ENCODE data around the gene PCMT1. TPM values are rescaled to one million over a fixed set of nuclear protein-coding genes. Genes with fewer than 3 reads are reported as not detected.

PCMT1 gene
- total and polyA plus RNA-seq, 2 of the 13 experiments (the other 11 are each of a cell fraction or from before 2014, with no cell fraction given): 112 to 169 TPM

GRCh38 chr6:149825292-149825691 lies 75.8 kb downstream of the PCMT1 start (continued):
- no peak for TF ChIP-seq ZNF720 (CRISPR knock-in tag; IDR thresholded peaks at IDR 0.05)
- no peak for TF ChIP-seq EP300 (IDR thresholded peaks at IDR 0.05; ENCODE audit: low read depth in 2 of 2, low read length in 2 of 2)
- TF ChIP-seq EP300 (CRISPR knock-in tag; IDR thresholded peaks at IDR 0.05; ENCODE audit: borderline replicate concordance): no peak
- TF ChIP-seq ZNF556 (CRISPR knock-in tag; IDR thresholded peaks at IDR 0.05; ENCODE audit: borderline replicate concordance): no peak

- ATAC-seq (peak; percentile 10), FAIRE-seq (no peak), DNase-seq (ENCODE audit: low spot score) (no peak)
- Histone ChIP-seq H3K4me2 (ENCODE audit: low read depth, low read length) (peak overlapping the region; percentile 63), H3K27me3 (ENCODE audit: control insufficient read depth in 1 of 2, insufficient read depth in 2 of 2, low read length in 2 of 2) (no peaks in the 10 kb centered on the region), H3K9ac (ENCODE audit: insufficient read depth, low read depth, low read length) (peak overlapping the region; percentile 53), H3K36me3 (replicated peaks in 1 of 2; ENCODE audit: control insufficient read depth in 1 of 2, insufficient read depth in 2 of 2, low read length in 2 of 2) (peaks cover 1 to 12% of the 10 kb centered on the region in 2 experiments; a peak in 4 of 5 replicates), H3K79me2 (ENCODE audit: insufficient read depth, low read length) (no peaks in the 10 kb centered on the region), H3K4me3 (replicated peaks in 1 of 3; ENCODE audit: insufficient read depth in 1 of 3, low read depth in 2 of 3, low read length in 3 of 3) (peak overlapping the region in 1 of 3 experiments; percentile 34; a peak in 1 of 6 replicates), H3K4me1 (ENCODE audit: insufficient read depth, low read length) (peaks cover 26% of the 10 kb centered on the region), H3K27ac (ENCODE audit: extremely low read length, insufficient read depth, low read length) (peak overlapping the region; percentile 75), H2AFZ (ENCODE audit: low read length) (peak overlapping the region; percentile 4), H3K9me3 (ENCODE audit: low read length) (no peaks in the 10 kb centered on the region), H4K20me1 (ENCODE audit: insufficient read depth, low read length) (no peaks in the 10 kb centered on the region)
- intact Hi-C loops (cut with micrococcal nuclease; ENCODE audit: unreplicated experiment) (loop anchor here (2.0 to 5.0 kb wide), 2 partner anchors 106 to 184 kb away; partner anchors contain the start of gene KATNA1), in situ Hi-C loops (cut with HindIII; ENCODE audit: extremely low pct_ligation_motif_present, low pct_unique_long_range_greater_than_20kb) (no loop called here)
- ChIA-PET CTCF (ENCODE audit: low intra/inter-chr PET ratio, low total read pairs) (no interaction called here), POLR2A (interaction anchor here (1.1 to 2.3 kb wide), 6 partner anchors 16 to 113 kb away, joined by 5 to 8 read pairs (median 7); partner anchors contain the start of genes LATS1, LRP11 and PCMT1)
- WGBS (ENCODE audit: low lambda C conversion rate): 84% methylated on average over 7 of the region's 7 CpGs
- no TSS peak for BruUV-seq (replicated peaks)
- no peak for TF ChIP-seq MED8 (CRISPR knock-in tag; IDR thresholded peaks at IDR 0.05; ENCODE audit: insufficient replicate concordance)
- TF ChIP-seq ZNF501 (CRISPR knock-in tag; IDR thresholded peaks at IDR 0.05): peak; percentile 2; the same call in 1 of the 2 replicates
- no peak for TF ChIP-seq CSRNP2 (CRISPR knock-in tag; conservative IDR thresholded peaks at IDR 0.05; ENCODE audit: low read depth)
- TF ChIP-seq NR2F1 (CRISPR knock-in tag; IDR thresholded peaks at IDR 0.05): no peak
- TF ChIP-seq ATF7 (IDR thresholded peaks at IDR 0.05): peak; percentile 78
- no peak for TF ChIP-seq ATF7 (CRISPR knock-in tag; IDR thresholded peaks at IDR 0.05)
- no peak for TF ChIP-seq ZNF235 (CRISPR knock-in tag; IDR thresholded peaks at IDR 0.05; ENCODE audit: borderline replicate concordance)
- peak; percentile 1; the same call in 1 of the 2 replicates for TF ChIP-seq HNF1B (CRISPR knock-in tag; IDR thresholded peaks at IDR 0.05)
- no peak for TF ChIP-seq WIZ (CRISPR knock-in tag; IDR thresholded peaks at IDR 0.05)
- 0 out of 2 replicates have a peak, but pooled peaks have one; percentile 3 for TF ChIP-seq ZNF34 (CRISPR knock-in tag; IDR thresholded peaks at IDR 0.05; ENCODE audit: borderline replicate concordance)
- 0 out of 2 replicates have a peak, but pooled peaks have one; percentile 38 for TF ChIP-seq ZNF615 (CRISPR knock-in tag; IDR thresholded peaks at IDR 0.05; ENCODE audit: borderline replicate concordance)
- TF ChIP-seq ZNF276 (CRISPR knock-in tag; IDR thresholded peaks at IDR 0.05; ENCODE audit: low read depth): 0 out of 2 replicates have a peak, but pooled peaks have one; percentile 3
- TF ChIP-seq ZSCAN31 (CRISPR knock-in tag; IDR thresholded peaks at IDR 0.05; ENCODE audit: low read depth): 0 out of 2 replicates have a peak, but pooled peaks have one; percentile 33
Observed at GRCh38 chr6:149830731-149831307, 81.3 kb downstream of the PCMT1 start.
